ENCODE measurements around the gene ADM.

- TF ChIP-seq POLR2A (IDR thresholded peaks at IDR 0.05) (no peak), CTCF (IDR thresholded peaks at IDR 0.05) (no peak)
Observed at GRCh38 chr11:10322401-10322800, 17.5 kb downstream of the ADM start.
